NCI-H526 (cell line): Measurements from ENCODE around the gene CCDC88C.
"Not testable (repeated sequence)": the region's sequence is repeated elsewhere in the genome, so short reads cannot be mapped to it uniquely, and the experiment has no call there.

ENCODE experiments used
- DNase-seq, 2 experiments: peaks; one replicate each; lab custom pipeline; 2025; lab: John Stamatoyannopoulos, UW

CCDC88C gene, protein sequence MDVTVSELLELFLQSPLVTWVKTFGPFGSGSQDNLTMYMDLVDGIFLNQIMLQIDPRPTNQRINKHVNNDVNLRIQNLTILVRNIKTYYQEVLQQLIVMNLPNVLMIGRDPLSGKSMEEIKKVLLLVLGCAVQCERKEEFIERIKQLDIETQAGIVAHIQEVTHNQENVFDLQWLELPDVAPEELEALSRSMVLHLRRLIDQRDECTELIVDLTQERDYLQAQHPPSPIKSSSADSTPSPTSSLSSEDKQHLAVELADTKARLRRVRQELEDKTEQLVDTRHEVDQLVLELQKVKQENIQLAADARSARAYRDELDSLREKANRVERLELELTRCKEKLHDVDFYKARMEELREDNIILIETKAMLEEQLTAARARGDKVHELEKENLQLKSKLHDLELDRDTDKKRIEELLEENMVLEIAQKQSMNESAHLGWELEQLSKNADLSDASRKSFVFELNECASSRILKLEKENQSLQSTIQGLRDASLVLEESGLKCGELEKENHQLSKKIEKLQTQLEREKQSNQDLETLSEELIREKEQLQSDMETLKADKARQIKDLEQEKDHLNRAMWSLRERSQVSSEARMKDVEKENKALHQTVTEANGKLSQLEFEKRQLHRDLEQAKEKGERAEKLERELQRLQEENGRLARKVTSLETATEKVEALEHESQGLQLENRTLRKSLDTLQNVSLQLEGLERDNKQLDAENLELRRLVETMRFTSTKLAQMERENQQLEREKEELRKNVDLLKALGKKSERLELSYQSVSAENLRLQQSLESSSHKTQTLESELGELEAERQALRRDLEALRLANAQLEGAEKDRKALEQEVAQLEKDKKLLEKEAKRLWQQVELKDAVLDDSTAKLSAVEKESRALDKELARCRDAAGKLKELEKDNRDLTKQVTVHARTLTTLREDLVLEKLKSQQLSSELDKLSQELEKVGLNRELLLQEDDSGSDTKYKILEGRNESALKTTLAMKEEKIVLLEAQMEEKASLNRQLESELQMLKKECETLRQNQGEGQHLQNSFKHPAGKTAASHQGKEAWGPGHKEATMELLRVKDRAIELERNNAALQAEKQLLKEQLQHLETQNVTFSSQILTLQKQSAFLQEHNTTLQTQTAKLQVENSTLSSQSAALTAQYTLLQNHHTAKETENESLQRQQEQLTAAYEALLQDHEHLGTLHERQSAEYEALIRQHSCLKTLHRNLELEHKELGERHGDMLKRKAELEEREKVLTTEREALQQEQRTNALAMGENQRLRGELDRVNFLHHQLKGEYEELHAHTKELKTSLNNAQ (N-terminal part only)

DNA sequence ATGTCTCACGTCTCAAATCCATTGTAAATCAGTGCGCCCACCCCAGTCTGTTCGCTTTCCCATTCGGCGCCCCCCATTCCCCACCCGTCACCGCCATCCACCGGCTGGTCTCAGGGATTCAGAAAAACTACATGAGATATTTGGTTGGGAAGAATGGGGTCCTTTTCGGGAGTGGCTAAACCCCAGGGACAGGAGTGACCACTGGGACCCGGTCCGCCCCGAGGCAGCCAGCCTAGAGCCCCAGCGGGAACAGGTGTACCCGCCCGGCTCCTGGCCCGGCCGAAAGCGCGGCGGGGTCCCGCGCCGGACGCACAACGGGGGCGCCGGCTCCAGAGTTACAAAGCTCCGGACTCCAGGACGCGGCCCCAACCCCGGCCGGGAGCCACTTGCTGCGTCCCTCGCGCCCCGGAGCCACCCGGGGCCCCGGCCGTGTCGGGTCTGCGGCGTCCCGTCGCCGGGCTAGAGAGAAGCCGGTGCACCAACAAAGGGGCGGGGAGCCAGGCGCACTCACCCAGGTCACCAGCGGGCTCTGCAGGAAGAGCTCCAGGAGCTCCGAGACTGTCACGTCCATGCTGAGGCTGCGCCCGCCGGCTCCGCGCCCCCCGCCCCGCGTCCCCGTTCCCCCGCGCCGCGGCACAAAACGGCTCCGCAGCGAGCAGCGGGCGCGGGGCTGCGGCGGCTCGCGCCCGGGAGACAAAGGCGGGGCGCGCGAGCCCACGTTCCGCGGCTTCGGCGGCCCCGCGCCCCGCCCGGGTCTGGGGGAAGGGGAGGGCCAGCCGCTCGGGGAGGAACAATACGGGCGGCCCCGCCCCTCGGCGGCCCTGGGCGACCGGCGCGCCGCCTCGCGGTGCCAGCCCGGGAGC, at the start of gene CCDC88C:
Gene CCDC88C (minus strand): TSS at position 701 of the 863 bp plus-strand sequence. CDS start 130 bp downstream, at position 571.
- peak in 1 of 2 experiments; percentile 89 for DNase-seq

DNA sequence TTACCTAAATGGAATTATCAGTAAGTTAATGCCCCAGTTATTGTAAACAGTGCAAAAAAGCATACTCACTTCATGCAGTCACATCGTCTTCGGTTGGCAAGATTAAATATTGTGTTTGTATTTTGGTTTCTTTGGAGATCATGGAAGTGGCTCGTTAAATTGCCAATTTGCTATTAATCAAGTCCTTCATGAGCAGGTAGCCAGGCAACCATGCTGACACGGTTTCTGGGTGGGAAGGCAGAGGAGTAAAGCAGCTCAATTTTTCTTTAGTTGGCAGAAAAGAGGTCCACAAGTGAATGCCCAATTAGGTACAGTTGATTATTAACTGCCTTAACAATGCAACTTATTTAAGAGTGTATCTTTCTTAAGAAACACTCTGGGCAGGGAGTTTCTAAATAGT, 48.6 kb upstream of the CCDC88C start:
- DNase-seq: no peak

DNA sequence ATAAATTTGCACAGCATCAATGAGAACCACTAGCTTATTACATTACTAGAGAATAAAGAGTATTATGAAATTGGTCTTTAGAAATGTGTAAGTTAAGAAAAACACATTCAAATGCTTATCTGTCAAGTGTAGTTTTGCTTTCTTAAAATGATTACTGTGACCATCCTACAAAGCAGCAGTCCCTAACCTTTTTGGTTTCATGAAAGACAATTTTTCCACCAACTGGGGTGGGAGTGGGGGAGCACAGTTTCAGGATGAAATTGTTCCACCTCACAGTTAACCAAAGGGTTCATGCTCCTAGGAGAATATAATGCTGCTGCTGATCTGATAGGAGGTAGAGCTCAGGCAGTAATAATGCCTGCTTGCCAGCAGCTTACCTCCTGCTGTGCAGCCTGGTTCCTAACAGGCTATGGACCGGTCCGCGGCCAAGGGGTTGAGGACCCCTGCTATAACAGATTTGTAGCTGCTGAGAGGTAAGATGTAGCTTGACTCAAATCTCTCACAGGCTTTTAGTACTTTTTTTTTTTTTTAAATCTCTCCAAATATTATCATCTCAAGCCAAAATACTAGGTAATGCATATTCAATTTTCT, 47.1 kb upstream of the CCDC88C start:
- DNase-seq: no peak

DNA sequence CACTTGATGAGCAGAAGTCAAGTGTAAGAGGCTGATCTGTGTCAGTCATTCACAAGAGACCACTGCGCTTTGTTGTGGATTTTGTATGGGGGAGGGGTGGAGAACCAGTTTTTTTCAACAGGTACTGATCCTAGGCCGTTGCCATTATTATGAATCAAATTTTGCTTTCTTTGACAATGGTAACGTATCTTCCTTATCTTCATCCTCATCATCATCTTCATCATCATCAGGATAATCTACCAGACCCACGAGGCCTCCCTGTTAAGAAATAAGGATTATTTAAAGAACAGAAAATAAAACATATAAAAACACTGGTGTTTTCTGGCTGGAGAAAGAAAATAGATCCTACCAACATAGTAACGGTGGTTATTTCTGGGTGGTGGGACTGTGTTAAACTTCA, 41.0 kb upstream of the CCDC88C start:
- DNase-seq: no peak

DNA sequence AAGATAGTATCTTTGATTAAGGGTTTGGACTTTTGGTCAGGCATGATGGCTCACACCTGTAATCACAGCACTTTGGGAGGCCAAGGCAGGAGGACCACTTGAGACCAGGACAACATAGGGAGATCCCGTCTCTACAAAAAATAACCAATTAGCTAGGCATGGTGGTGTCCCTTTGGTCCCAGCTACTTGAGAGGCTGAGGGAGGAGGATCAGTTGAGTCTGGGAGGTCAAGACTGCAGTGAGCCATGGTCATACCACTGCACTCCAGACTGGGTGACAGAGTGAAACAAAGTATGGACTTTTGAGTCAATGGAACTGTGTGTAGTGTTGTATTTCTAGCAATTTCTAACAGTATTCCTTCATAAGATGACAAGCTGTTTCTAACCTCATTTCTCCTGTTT, 38.7 kb upstream of the CCDC88C start:
- DNase-seq: no peak

DNA sequence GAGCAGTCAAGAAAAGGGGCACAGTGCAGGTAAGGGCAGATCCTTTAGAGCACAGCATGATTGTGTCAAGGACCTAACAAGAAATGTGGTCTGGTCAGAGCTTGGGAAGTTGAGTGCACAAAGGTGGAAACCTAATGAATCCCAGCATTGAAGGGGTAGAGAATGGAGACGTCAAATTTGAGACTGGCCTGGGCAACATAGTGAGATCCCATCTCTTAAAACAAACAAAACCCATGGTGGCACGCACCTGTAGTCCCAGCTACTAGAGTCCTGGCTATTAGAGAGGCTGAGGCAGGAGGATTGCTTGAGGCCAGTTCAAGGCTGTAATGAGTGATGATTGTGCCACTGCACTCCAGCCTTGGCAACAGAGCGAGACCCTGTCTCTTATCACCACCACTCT, 37.0 kb upstream of the CCDC88C start:
- no peak for DNase-seq

DNA sequence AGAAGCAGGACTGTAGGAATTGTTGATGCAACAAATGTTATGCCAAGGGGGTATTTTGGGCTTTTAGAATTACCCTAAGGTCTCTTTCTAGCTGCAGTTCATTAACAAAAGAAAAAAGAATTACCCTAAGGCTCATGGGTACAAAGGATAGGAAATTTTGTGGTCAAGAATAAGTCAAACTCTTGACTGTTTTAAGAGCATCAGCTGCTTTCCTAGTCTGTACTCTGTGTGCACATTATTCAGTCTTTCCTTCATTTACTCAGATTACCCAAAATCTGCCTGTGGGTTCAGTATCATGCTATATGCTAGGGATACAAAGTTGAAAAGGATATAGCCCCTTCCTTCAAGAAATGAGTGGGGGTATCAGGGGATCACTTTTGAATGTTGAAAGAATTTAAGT, 36.5 kb upstream of the CCDC88C start:
- DNase-seq: no peak

DNA sequence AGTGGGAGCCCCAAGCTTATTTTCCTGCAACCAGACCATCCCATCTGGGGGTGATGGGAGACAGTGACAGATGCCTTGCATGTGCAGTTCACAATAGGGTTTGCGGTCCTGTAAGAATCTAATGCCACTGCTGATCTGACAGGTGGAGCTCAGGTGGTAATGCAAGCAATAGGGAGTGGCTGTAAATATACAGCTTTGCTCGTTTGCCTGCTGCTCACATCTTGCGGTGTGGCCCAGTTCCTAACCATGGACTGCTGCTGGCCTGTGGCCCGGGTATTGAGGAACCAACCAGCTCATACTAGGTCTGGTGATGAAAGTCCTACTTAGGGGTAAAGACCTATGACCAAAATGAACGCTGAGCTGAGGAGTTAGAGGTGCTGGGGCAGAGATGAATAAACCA, 36.1 kb upstream of the CCDC88C start:
- DNase-seq: no peak

DNA sequence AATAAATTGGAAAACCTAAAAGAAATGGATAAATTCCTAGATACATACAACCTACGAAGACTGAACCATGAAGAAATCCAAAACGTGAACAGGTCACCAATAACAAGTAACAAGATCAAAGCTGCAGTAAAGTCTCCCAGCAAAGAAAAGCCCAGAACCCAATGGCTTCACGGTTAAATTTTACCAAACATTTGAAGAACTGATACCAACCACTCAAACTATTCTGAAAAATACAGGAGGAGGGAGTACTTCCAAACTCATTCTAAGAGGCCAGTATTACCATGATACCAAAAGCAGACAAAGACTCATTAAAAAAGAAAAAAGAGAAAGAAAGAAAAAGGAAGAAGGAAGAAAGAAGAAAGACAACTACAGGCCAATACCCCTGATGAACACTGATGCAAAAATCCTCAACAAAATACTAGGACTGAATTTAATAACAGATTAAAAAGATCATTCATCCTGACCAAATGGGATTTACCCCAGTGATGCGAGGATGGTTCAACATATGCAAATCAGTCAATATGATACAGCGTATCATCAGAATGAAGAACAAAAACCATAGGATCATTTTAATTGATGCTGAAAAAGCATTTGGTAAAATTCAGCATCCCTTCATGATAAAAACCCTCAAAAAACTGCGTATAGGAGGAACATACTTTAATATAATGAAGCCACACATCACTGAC, 26.9 kb upstream of the CCDC88C start:
- DNase-seq: no peak

DNA sequence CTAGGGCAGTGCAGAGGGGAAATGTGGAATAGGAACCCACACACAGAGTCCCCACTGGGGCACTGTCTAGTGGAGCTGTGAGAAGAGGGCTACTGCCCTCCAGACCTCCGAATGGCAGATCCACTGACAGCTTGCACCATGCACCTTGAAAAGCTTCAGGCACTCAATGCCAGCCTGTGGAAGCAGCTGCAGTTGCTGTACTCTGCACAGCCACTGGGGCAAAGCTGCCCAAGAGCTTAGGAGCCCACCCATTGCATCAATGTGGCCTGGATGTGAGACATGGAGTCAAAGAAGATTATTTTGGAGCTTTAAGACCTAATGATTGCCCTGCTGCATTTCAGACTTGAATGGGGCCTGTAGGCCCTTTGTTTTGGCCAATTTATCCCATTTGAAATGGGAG, 21.7 kb upstream of the CCDC88C start:
- peak in 1 of 2 experiments; percentile 4 for DNase-seq

DNA sequence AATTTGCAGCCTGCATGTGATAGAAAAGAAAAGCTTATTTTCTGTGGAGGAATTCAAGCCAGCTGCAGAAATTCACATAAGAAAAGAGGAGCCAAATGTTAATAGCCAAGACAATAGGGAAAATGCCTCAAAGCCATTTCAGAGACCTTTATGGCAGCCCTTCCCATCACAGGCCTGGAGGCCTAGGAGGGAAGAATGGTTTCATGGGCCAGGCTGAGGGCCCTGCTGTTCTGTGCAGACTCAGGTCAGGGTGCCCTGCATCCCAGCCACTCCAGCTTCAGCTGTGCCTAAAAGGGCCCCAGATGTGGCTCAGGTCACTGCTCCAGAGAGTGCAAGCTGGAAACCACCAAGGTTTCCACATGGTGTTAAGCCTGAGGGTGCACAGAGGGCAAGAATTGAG, 21.2 kb upstream of the CCDC88C start:
- DNase-seq: no peak

DNA sequence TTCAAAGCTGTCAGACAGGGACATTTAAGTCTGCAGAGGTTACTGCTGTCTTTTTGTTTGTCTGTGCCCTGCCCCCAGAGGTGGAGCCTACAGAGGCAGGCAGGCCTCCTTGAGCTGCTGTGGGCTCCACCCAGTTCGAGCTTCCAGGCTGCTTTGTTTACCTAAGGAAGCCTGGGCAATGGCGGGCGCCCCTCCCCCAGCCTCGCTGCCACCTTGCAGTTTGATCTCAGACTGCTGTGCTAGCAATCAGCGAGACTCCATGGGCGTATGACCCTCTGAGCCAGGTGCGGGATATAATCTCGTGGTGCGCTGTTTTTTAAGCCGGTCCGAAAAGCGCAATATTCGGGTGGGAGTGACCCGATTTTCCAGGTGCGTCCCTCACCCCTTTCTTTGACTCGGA, 18.6 kb upstream of the CCDC88C start:
- not testable (repeated sequence) for DNase-seq

DNA sequence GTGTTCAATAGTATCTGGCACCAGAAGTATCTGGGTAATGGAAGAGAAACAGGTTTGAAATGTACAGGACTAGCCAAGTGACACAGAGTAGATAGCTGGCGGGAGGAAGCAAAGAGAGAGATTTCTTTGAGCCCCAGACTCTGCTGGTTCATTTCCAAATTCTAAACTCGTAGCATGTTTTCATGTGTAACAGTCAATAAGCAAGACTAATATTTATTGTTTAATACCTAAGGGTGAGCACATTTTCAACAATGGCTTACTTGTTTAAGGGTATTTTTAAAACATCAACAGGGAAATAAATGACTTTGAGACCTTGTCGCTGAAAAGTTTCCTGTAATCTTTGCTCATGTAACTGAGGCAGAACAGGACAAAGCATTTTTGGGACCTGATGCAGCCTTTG, 11.8 kb upstream of the CCDC88C start:
- no peak for DNase-seq

DNA sequence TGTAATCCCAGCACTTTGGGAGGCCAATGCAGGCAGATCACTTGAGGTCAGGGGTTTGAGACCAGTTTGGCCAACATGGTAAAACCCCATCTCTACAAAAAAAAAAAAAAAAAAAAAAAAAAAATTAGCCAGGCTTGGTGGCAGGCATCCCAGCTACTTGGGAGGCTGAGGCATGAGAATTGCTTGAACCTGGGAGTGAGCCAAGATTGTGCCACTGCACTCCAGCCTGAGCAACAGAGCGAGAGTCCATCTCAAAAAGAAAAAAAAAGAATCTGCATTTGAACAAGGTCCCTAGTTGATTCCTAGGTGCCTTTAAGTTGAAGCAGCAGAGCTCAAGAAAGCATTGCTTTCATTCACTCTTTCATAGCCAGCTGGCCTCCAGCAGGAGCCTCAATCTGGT, 11.3 kb upstream of the CCDC88C start:
- DNase-seq: not testable (repeated sequence)

DNA sequence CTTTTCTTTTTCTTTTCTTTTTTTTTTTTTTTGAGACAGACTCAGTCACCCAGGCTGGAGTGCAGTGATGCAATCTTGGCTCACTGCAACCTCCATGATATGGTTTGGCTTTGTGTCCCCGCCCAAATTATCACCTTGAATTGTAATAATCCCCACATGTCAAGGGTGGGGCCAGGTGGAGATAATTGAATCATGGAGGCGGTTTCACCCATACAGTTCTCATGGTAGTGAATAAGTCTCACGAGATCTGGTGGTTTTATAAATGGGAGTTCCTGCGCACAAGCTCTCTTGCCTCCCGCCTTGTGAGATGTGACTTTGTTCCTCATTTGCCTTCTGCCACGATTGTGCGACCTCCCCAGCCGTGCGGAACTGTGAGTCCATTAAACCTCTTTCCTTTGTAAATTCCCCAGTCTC, 7.9 kb upstream of the CCDC88C start:
- DNase-seq: not testable (repeated sequence)

DNA sequence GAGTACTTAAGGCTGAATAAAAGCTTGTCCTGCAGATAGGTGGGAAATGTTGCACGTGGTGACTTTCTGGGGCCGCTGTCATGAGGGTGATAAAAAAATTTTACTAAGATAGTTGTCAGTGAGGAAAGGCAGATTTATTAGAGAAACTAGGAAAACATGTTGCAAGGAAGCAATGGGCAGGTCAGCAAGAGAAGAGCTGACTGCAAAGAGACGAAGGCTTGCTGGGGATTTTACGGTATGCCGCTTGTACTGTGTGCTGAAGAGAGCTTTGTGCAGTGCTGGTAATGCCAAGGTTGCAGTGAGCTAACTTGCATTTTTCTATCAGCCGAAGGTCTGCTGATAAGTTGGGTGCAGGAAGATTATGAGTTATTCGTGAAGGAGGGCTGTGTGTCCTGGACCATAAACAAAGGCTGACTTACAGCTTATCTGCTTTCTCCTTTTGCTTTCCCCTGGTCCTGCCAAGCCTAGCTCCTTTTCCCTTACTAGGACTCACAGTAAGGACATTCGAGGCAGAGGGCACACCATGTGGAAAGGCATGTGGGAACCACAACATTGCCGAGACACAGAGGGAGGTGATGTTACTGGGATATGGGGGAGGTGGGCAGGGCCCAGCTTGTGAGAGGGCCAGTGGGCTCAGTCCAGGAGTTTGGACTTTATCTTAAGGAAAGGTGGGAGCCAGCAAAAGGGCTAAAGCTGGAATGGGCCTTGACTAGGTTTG, 7.4 kb upstream of the CCDC88C start:
- no peak for DNase-seq

DNA sequence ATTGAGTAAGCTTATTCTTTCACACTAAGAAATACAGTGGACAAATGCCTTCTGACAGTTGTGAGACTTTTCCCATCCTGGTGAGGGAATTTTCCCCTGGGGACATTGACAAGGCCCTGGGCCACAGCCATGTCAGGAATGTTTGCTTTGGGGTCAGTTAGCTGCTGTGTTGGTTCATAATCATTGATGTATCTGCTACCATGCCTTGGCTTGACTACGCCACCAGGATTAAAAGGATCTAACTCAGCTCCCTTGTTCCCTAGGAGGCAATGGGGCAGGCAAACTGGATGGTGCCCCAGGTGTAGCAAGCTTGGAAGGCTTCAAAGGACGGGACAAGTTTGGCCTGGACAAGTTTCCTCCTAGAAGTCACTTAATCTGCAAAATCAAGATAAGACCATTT, 3.1 kb upstream of the CCDC88C start:
- no peak for DNase-seq

DNA sequence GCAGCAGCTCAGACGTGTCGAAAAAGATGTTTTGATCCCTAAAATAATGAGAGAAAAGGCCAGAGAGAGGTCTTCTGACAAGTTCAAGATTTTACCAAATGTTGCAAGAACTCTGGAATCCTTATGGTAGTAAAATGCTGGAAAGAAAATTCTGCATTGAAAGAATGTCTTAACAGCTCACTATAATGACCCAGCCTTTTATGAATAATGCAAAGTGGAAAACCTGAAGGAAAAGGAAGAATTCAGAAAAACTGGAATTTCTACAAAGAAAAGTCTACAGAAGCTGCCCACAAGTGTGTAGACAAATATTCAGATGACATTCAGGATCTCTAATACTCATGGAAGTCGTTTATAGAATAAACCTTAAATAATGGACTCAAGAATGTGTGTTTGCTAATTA, 1.8 kb upstream of the CCDC88C start:
- DNase-seq: no peak

DNA sequence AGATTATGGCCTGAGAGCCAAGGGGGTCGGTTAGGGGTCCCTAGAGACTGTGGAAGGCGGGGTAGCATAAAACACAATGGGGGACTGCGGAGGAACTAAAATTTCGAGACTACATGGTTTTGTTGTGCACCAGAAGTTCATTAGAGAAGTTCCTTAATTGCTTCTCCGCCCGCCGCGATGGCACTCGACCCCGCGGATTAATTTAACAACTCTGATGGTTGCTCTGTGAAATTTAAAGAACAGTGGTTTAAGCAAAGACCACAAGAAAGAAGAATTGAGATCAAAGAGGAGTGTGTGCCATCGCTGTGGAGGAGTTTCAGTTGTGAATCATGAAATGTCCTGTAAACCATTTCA, 1.4 kb upstream of the CCDC88C start:
- DNase-seq: no peak
